CD4-positive, alpha-beta T cell treated with Interleukin-4 for 1 hour (primary cell): ENCODE measurements around the gene BCL2L1.
"Not testable (repeated sequence)": the region's sequence is repeated elsewhere in the genome, so short reads cannot be mapped to it uniquely, and the experiment has no call there.

Experiments
- DNase-seq, 2 donors: peaks; one replicate each; pipeline ENCODE4 v3.0.0-alpha.2; 2020 to 2022

BCL2L1 gene

GRCh38 chr20:31722257-31723068 is at the start of gene BCL2L1:
TSS of gene BCL2L1 (minus strand) at chr20:31722868. CDS start at chr20:31722218, 650 bp downstream.
- peak; percentile 67 to 80 for DNase-seq

GRCh38 chr20:31770243-31770642 is 47.6 kb upstream of the BCL2L1 start:
- DNase-seq, result peak in 1 of 2 donors; percentile 35

GRCh38 chr20:31769681-31770080 is 47.0 kb upstream of the BCL2L1 start:
- DNase-seq, result no peak

GRCh38 chr20:31767805-31768204 is 45.1 kb upstream of the BCL2L1 start:
- DNase-seq, result no peak

- no peak for DNase-seq
Observed at GRCh38 chr20:31764641-31765305, 42.1 kb upstream of the BCL2L1 start.

GRCh38 chr20:31760519-31761240 is 38.0 kb upstream of the BCL2L1 start:
- no peak for DNase-seq

- DNase-seq, result no peak
Observed at GRCh38 chr20:31759836-31760518, 37.3 kb upstream of the BCL2L1 start.

GRCh38 chr20:31758991-31759390 is 36.3 kb upstream of the BCL2L1 start:
- DNase-seq, result no peak

GRCh38 chr20:31758521-31758920 is 35.9 kb upstream of the BCL2L1 start:
- DNase-seq, result no peak

- no peak for DNase-seq
Observed at GRCh38 chr20:31757254-31757653, 34.6 kb upstream of the BCL2L1 start.

GRCh38 chr20:31751126-31751525 is 28.5 kb upstream of the BCL2L1 start:
- no peak for DNase-seq

- no peak for DNase-seq
Observed at GRCh38 chr20:31749223-31749622, 26.6 kb upstream of the BCL2L1 start.

- no peak for DNase-seq
Observed at GRCh38 chr20:31747640-31748039, 25.0 kb upstream of the BCL2L1 start.

GRCh38 chr20:31747028-31747427 is 24.4 kb upstream of the BCL2L1 start:
- not testable (repeated sequence) for DNase-seq

- no peak for DNase-seq
Observed at GRCh38 chr20:31746068-31746878, 23.6 kb upstream of the BCL2L1 start.

GRCh38 chr20:31740656-31741323 is 18.1 kb upstream of the BCL2L1 start:
- DNase-seq, result no peak

- DNase-seq, result no peak
Observed at GRCh38 chr20:31740208-31740607, 17.5 kb upstream of the BCL2L1 start.

GRCh38 chr20:31739550-31739977 is 16.9 kb upstream of the BCL2L1 start:
- DNase-seq, result no peak

GRCh38 chr20:31738729-31739549 is 16.3 kb upstream of the BCL2L1 start, which contains the start of gene TPX2:
TSS of gene TPX2 (plus strand) at chr20:31739290. CDS start at chr20:31757477, 18,187 bp downstream.
- DNase-seq, result peak; percentile 90

GRCh38 chr20:31731321-31731717 is 8.7 kb upstream of the BCL2L1 start:
- DNase-seq, result no peak
